ENCODE results near the gene LRP6. TPM values are rescaled to one million over a fixed set of nuclear protein-coding genes. Genes with fewer than 3 reads are reported as not detected.

Gene LRP6
- total RNA-seq, 1 experiment from 2014 or later: 15.5 TPM

GRCh38 chr12:12239127-12239526 lies 27.7 kb downstream of the LRP6 start:
- H3K9me3 ChIP-seq (ENCODE audit: low read length): no peaks in the 10 kb centered on the region
- no peak overlapping the region for H3K27ac ChIP-seq (ENCODE audit: low read length)
- ChIA-PET CTCF (no interaction called here), POLR2A (ENCODE audit: unreplicated experiment) (no interaction called here)
- intact Hi-C loops (cut with micrococcal nuclease): no loop called here
- no peak overlapping the region for H3K4me2 ChIP-seq (ENCODE audit: low read length)
- H3K9me2 ChIP-seq (replicated peaks; ENCODE audit: low read length): no peaks in the 10 kb centered on the region
- DNase-seq (no peak), ATAC-seq (no peak)
- no peak overlapping the region for H3K9ac ChIP-seq (ENCODE audit: low read length)
- H3K4me1 ChIP-seq (ENCODE audit: insufficient read depth, low read length): no peaks in the 10 kb centered on the region
- no peak overlapping the region for H2AFZ ChIP-seq (ENCODE audit: low read length)
- no peaks in the 10 kb centered on the region for H4K20me1 ChIP-seq (ENCODE audit: low read length)
- H3K79me2 ChIP-seq (ENCODE audit: low read length): peaks cover 82% of the 10 kb centered on the region
- TF ChIP-seq EZH2phosphoT487 (IDR thresholded peaks at IDR 0.05; ENCODE audit: borderline replicate concordance, low read length): no peak
- TF ChIP-seq EZH2 (IDR thresholded peaks at IDR 0.05; ENCODE audit: low read length, unreplicated experiment): no peak
- TF ChIP-seq CTCF (conservative IDR thresholded peaks at IDR 0.05; ENCODE audit: low read depth, low read length): no peak
- no peaks in the 10 kb centered on the region for H3F3A ChIP-seq (ENCODE audit: low read length, unreplicated experiment)
- no peak overlapping the region for H3K4me3 ChIP-seq (ENCODE audit: low read length)
- BruUV-seq (replicated peaks): no TSS peak
- H3K36me3 ChIP-seq (ENCODE audit: low read depth, low read length): no peaks in the 10 kb centered on the region
- H3K27me3 ChIP-seq (ENCODE audit: low read length): no peaks in the 10 kb centered on the region

GRCh38 chr12:12238605-12239004 lies 28.2 kb downstream of the LRP6 start:
- Histone ChIP-seq H3F3A (ENCODE audit: low read length, unreplicated experiment) (no peaks in the 10 kb centered on the region), H2AFZ (ENCODE audit: low read length) (no peak overlapping the region), H4K20me1 (ENCODE audit: low read length) (no peaks in the 10 kb centered on the region), H3K9me3 (ENCODE audit: low read length) (no peaks in the 10 kb centered on the region), H3K27me3 (ENCODE audit: low read length) (no peaks in the 10 kb centered on the region), H3K9ac (ENCODE audit: low read length) (no peak overlapping the region), H3K9me2 (replicated peaks; ENCODE audit: low read length) (no peaks in the 10 kb centered on the region), H3K4me1 (ENCODE audit: insufficient read depth, low read length) (no peaks in the 10 kb centered on the region), H3K4me3 (ENCODE audit: low read length) (no peak overlapping the region), H3K4me2 (ENCODE audit: low read length) (no peak overlapping the region), H3K79me2 (ENCODE audit: low read length) (peaks cover 82% of the 10 kb centered on the region), H3K36me3 (ENCODE audit: low read depth, low read length) (no peaks in the 10 kb centered on the region), H3K27ac (ENCODE audit: low read length) (no peak overlapping the region)
- no TSS peak for BruUV-seq (replicated peaks)
- ChIA-PET CTCF (no interaction called here), POLR2A (ENCODE audit: unreplicated experiment) (no interaction called here)
- no peak for TF ChIP-seq CTCF (conservative IDR thresholded peaks at IDR 0.05; ENCODE audit: low read depth, low read length)
- TF ChIP-seq EZH2 (IDR thresholded peaks at IDR 0.05; ENCODE audit: low read length, unreplicated experiment): no peak
- no peak for TF ChIP-seq EZH2phosphoT487 (IDR thresholded peaks at IDR 0.05; ENCODE audit: borderline replicate concordance, low read length)
- ATAC-seq (no peak), DNase-seq (no peak)
- intact Hi-C loops (cut with micrococcal nuclease): no loop called here

- BruUV-seq (replicated peaks): no TSS peak
- POLR2A ChIA-PET (ENCODE audit: unreplicated experiment): no interaction called here
- H3K9me2 ChIP-seq (replicated peaks; ENCODE audit: low read length): no peaks in the 10 kb centered on the region
- H3K9me3 ChIP-seq (ENCODE audit: low read length): no peaks in the 10 kb centered on the region
- H3K9ac ChIP-seq (ENCODE audit: low read length): no peak overlapping the region
- no peak overlapping the region for H3K27ac ChIP-seq (ENCODE audit: low read length)
- no peak overlapping the region for H2AFZ ChIP-seq (ENCODE audit: low read length)
- no peak for ATAC-seq
- intact Hi-C loops (cut with micrococcal nuclease): no loop called here
- DNase-seq: no peak
- H3K79me2 ChIP-seq (ENCODE audit: low read length): peaks cover 82% of the 10 kb centered on the region
- CTCF ChIA-PET: no interaction called here
- no peaks in the 10 kb centered on the region for H3F3A ChIP-seq (ENCODE audit: low read length, unreplicated experiment)
- H3K4me3 ChIP-seq (ENCODE audit: low read length): no peak overlapping the region
- no peaks in the 10 kb centered on the region for H3K36me3 ChIP-seq (ENCODE audit: low read depth, low read length)
- TF ChIP-seq CTCF (conservative IDR thresholded peaks at IDR 0.05; ENCODE audit: low read depth, low read length) (no peak), EZH2phosphoT487 (IDR thresholded peaks at IDR 0.05; ENCODE audit: borderline replicate concordance, low read length) (no peak), EZH2 (IDR thresholded peaks at IDR 0.05; ENCODE audit: low read length, unreplicated experiment) (no peak)
- no peaks in the 10 kb centered on the region for H4K20me1 ChIP-seq (ENCODE audit: low read length)
- H3K4me2 ChIP-seq (ENCODE audit: low read length): no peak overlapping the region
- no peaks in the 10 kb centered on the region for H3K4me1 ChIP-seq (ENCODE audit: insufficient read depth, low read length)
- H3K27me3 ChIP-seq (ENCODE audit: low read length): no peaks in the 10 kb centered on the region
Observed at GRCh38 chr12:12236896-12237295, 29.9 kb downstream of the LRP6 start.

Data from PC-3 (cell line).